GM12878 (cell line): ENCODE data around the gene LZTFL1. TPM values are rescaled to one million over a fixed set of nuclear protein-coding genes. Genes with fewer than 3 reads are reported as not detected.

ENCODE experiments used
- CEBPB ChIP-seq, 2 experiments: fragments of 150-350 bp in 1 of 2; IDR thresholded peaks; 2 replicates each; pipeline ENCODE4 v1.6.1; 2012 to 2014; ENCODE audit warnings: low read depth in 2 of 2, low read length in 2 of 2, borderline replicate concordance in 1 of 2, inconsistent platforms in 1 of 2
- ETV6 ChIP-seq, 2 experiments: fragments of 450-650 bp in 1 of 2; IDR thresholded peaks in 1 of 2; conservative IDR thresholded peaks in 1 of 2; 2 replicates each; pipeline ENCODE4 v1.6.1; 2014; ENCODE audit warnings: antibody characterized with exemption in 1 of 2, borderline replicate concordance in 1 of 2, low read depth in 1 of 2, mild to moderate bottlenecking in 1 of 2, moderate library complexity in 1 of 2
- EZH2 ChIP-seq: IDR thresholded peaks from 2 replicates; pipeline ENCODE4 v1.6.1; 2012; ENCODE audit warnings: low read depth, mild to moderate bottlenecking, control low read depth, inconsistent platforms, low read length, borderline replicate concordance; ENCODE audit not compliant: control insufficient read depth
- FOXM1 ChIP-seq: IDR thresholded peaks from 2 replicates; pipeline ENCODE4 v1.6.1; 2012; ENCODE audit warnings: low read depth, mild to moderate bottlenecking, inconsistent platforms, low read length, moderate library complexity
- HDGF ChIP-seq: fragments of 450-650 bp; IDR thresholded peaks from 2 replicates; pipeline ENCODE4 v1.6.1; 2016; ENCODE audit warnings: antibody characterized with exemption
- KLF5 ChIP-seq: fragments of 450-650 bp; IDR thresholded peaks from 2 replicates; pipeline ENCODE4 v1.6.1; 2014; ENCODE audit warnings: mild to moderate bottlenecking; ENCODE audit not compliant: partially characterized antibody
- MEF2B ChIP-seq: fragments of 450-650 bp; IDR thresholded peaks from 2 replicates; pipeline ENCODE4 v1.6.1; 2018; ENCODE audit warnings: mild to moderate bottlenecking, moderate library complexity; ENCODE audit not compliant: partially characterized antibody, poor library complexity, severe bottlenecking
- PBX3 ChIP-seq: IDR thresholded peaks from 2 replicates; pipeline ENCODE4 v1.6.1; 2011; ENCODE audit warnings: mild to moderate bottlenecking, low read depth, low read length, moderate library complexity; ENCODE audit not compliant: insufficient replicate concordance
- POLR2AphosphoS5 ChIP-seq: IDR thresholded peaks from 2 replicates; pipeline ENCODE4 v1.6.1; 2011; ENCODE audit warnings: mild to moderate bottlenecking, low read length, inconsistent platforms
- POU2F2 ChIP-seq: IDR thresholded peaks from 3 replicates; pipeline ENCODE4 v1.6.1; 2011; ENCODE audit warnings: low read depth, mild to moderate bottlenecking, low read length, borderline replicate concordance
- RAD21 ChIP-seq: IDR thresholded peaks from 2 replicates; pipeline ENCODE4 v1.6.1; 2011; ENCODE audit warnings: mild to moderate bottlenecking, low read depth, low read length, moderate library complexity; ENCODE audit not compliant: insufficient read depth
- RCOR1 ChIP-seq: conservative IDR thresholded peaks from 2 replicates; pipeline ENCODE4 v1.6.1; 2012; ENCODE audit warnings: low read depth, low read length, improper control_type of control experiment
- SMARCA5 ChIP-seq: fragments of 450-650 bp; IDR thresholded peaks from 2 replicates; pipeline ENCODE4 v1.6.1; 2017; ENCODE audit warnings: mild to moderate bottlenecking
- SMC3 ChIP-seq: IDR thresholded peaks from 2 replicates; pipeline ENCODE4 v1.6.1; 2011; ENCODE audit warnings: low read length, improper control_type of control experiment, borderline replicate concordance
- SREBF1 ChIP-seq: IDR thresholded peaks from 2 replicates; pipeline ENCODE4 v1.6.1; 2012; ENCODE audit warnings: mild to moderate bottlenecking, low read length
- SRF ChIP-seq, 2 experiments: IDR thresholded peaks; 2 replicates each; pipeline ENCODE4 v1.6.1; 2011; ENCODE audit warnings: low read depth in 2 of 2, low read length in 2 of 2, mild to moderate bottlenecking in 1 of 2, moderate library complexity in 1 of 2
- SUZ12 ChIP-seq: fragments of 200-600 bp; sonication (generic); IDR thresholded peaks from one replicate; pipeline ENCODE4 v1.6.1; 2018; ENCODE audit warnings: antibody characterized with exemption, mild to moderate bottlenecking; ENCODE audit not compliant: unreplicated experiment
- TBL1XR1 ChIP-seq: IDR thresholded peaks from 2 replicates; pipeline ENCODE4 v1.6.1; 2012; ENCODE audit warnings: low read depth, low read length, improper control_type of control experiment
- TCF3 ChIP-seq: IDR thresholded peaks from 2 replicates; pipeline ENCODE4 v1.6.1; 2012; ENCODE audit warnings: low read depth, mild to moderate bottlenecking, low read length, borderline replicate concordance; ENCODE audit not compliant: insufficient read depth
- TCF7 ChIP-seq: IDR thresholded peaks from 2 replicates; pipeline ENCODE4 v1.6.1; 2014; ENCODE audit warnings: antibody characterized with exemption, borderline replicate concordance
- ZSCAN29 ChIP-seq: fragments of 450-650 bp; IDR thresholded peaks from 2 replicates; pipeline ENCODE4 v1.6.1; 2017; ENCODE audit warnings: mild to moderate bottlenecking, moderate library complexity
- polyA plus RNA-seq, 11 experiments: library from polyadenylated mRNA; depleted of rRNA in 4 of 11; unstranded in 6 of 11; stranded (reverse) in 5 of 11; fragments of >200 nt; fragmentation: Nextera tagmentation in 4 of 11; fragmentation: Illumina TruSeq in 1 of 11; extraction: Ambion mirVana in 4 of 11; extraction: Trizol in 1 of 11; gene quantifications; 1 replicate in 1 of 11; 2 replicates in 10 of 11; pipeline versions ENCODE4 v1.2.1 to v1.2.3, GENCODE V29; 2011 to 2016; ENCODE audit warnings: inconsistent platforms in 2 of 11, missing spikeins in 2 of 11, low read depth in 1 of 11
- total RNA-seq, 4 experiments: library from RNA; depleted of rRNA in 3 of 4; stranded (reverse); fragments of >200 nt in 3 of 4; fragmentation: Illumina TruSeq in 1 of 4; extraction: Trizol in 1 of 4; gene quantifications; 2 replicates each; pipeline versions ENCODE4 v1.2.1 to v1.2.3, GENCODE V29; 2013 to 2021
- TF ChIP-seq, protein P1 (sequence below): IDR thresholded peaks from 2 replicates; pipeline ENCODE4 v1.6.1; 2011; ENCODE audit warnings: borderline replicate concordance, low read depth, mild to moderate bottlenecking, moderate library complexity, low read length; ENCODE audit not compliant: insufficient read depth, poor library complexity, severe bottlenecking
- TF ChIP-seq, protein P2 (sequence below): fragments of 450-650 bp; IDR thresholded peaks from 2 replicates; pipeline ENCODE4 v1.6.1; 2018; ENCODE audit warnings: mild to moderate bottlenecking, low read depth, moderate library complexity; ENCODE audit not compliant: partially characterized antibody

Gene LZTFL1
- total and polyA plus RNA-seq, 10 of the 15 experiments (the other 5 are each of a cell fraction or from before 2014, with no cell fraction given), result 9.8 to 74.1 (median 11.9) TPM

- TF ChIP-seq TCF3 (no peak), ZSCAN29 (no peak), SMARCA5 (no peak), MEF2B (peak; percentile 82), ETV6 (conservative IDR thresholded peaks at IDR 0.05 in 1 of 2, IDR thresholded peaks at IDR 0.05 in 1 of 2; ENCODE audit: borderline replicate concordance in 1 of 2, low read depth in 1 of 2) (peak in 1 of 2 experiments; percentile 37; a peak in 1 of 4 replicates), TBL1XR1 (peak; percentile 65; the same call in 1 of the 2 replicates), SRF (IDR thresholded peaks at IDR 0.05; ENCODE audit: low read depth in 2 of 2, low read length in 2 of 2) (0 out of 4 replicates have a peak, but pooled peaks of 1 of the 2 experiments have one; percentile 23), CEBPB (IDR thresholded peaks at IDR 0.05; ENCODE audit: borderline replicate concordance in 1 of 2, low read depth in 2 of 2, low read length in 2 of 2) (peak in 1 of 2 experiments; percentile 23; a peak in 1 of 4 replicates), PBX3 (no peak), EZH2 (no peak), KLF5 (no peak), SMC3 (0 out of 2 replicates have a peak, but pooled peaks have one; percentile 12), POU2F2 (no peak), RAD21 (0 out of 2 replicates have a peak, but pooled peaks have one; percentile 4), SREBF1 (no peak), POLR2AphosphoS5 (peak; percentile 19; the same call in 1 of the 2 replicates), HDGF (no peak; the same call in none of the 2 replicates), TCF7 (peak; percentile 6; the same call in 1 of the 2 replicates), SUZ12 (no peak), RCOR1 (no peak), FOXM1 (peak; percentile 85)
- TF ChIP-seq, protein P1, sequence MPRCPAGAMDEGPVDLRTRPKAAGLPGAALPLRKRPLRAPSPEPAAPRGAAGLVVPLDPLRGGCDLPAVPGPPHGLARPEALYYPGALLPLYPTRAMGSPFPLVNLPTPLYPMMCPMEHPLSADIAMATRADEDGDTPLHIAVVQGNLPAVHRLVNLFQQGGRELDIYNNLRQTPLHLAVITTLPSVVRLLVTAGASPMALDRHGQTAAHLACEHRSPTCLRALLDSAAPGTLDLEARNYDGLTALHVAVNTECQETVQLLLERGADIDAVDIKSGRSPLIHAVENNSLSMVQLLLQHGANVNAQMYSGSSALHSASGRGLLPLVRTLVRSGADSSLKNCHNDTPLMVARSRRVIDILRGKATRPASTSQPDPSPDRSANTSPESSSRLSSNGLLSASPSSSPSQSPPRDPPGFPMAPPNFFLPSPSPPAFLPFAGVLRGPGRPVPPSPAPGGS, result peak; percentile 92
- TF ChIP-seq, protein P2, sequence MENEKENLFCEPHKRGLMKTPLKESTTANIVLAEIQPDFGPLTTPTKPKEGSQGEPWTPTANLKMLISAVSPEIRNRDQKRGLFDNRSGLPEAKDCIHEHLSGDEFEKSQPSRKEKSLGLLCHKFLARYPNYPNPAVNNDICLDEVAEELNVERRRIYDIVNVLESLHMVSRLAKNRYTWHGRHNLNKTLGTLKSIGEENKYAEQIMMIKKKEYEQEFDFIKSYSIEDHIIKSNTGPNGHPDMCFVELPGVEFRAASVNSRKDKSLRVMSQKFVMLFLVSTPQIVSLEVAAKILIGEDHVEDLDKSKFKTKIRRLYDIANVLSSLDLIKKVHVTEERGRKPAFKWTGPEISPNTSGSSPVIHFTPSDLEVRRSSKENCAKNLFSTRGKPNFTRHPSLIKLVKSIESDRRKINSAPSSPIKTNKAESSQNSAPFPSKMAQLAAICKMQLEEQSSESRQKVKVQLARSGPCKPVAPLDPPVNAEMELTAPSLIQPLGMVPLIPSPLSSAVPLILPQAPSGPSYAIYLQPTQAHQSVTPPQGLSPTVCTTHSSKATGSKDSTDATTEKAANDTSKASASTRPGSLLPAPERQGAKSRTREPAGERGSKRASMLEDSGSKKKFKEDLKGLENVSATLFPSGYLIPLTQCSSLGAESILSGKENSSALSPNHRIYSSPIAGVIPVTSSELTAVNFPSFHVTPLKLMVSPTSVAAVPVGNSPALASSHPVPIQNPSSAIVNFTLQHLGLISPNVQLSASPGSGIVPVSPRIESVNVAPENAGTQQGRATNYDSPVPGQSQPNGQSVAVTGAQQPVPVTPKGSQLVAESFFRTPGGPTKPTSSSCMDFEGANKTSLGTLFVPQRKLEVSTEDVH, result no peak
Observed at GRCh38 chr3:45881078-45882022, 39.4 kb upstream of the LZTFL1 start (continued).
